Subcutaneous abdominal adipose tissue (tissue), 5 donors: ENCODE measurements around the gene CNFN.

Experiments
- H3K27ac ChIP-seq: one replicate; pipeline ENCODE4 v1.7.0; 2013; ENCODE audit warnings: low read depth, mild to moderate bottlenecking, inconsistent platforms, low read length, moderate library complexity
- H3K27me3 ChIP-seq, 5 donors: one replicate each; pipeline ENCODE4 v1.7.0; 2013; ENCODE audit warnings: low read length in 5 of 5, inconsistent platforms in 1 of 5; ENCODE audit not compliant: control insufficient read depth in 5 of 5, insufficient read depth in 4 of 5
- H3K36me3 ChIP-seq, 5 donors: one replicate each; pipeline ENCODE4 v1.7.0; 2013; ENCODE audit warnings: low read length in 5 of 5; ENCODE audit not compliant: control insufficient read depth in 5 of 5, insufficient read depth in 5 of 5
- H3K4me1 ChIP-seq, 5 donors: one replicate each; pipeline ENCODE4 v1.7.0; 2013; ENCODE audit warnings: low read length in 5 of 5, mild to moderate bottlenecking in 3 of 5, moderate library complexity in 1 of 5; ENCODE audit not compliant: control insufficient read depth in 5 of 5, insufficient read depth in 5 of 5
- H3K4me3 ChIP-seq, 5 donors: one replicate each; pipeline ENCODE4 v1.7.0; 2013; ENCODE audit warnings: low read length in 5 of 5, low read depth in 1 of 5
- H3K9ac ChIP-seq, 5 donors: one replicate each; pipeline ENCODE4 v1.7.0; 2013; ENCODE audit warnings: low read length in 5 of 5, mild to moderate bottlenecking in 4 of 5, moderate library complexity in 3 of 5
- H3K9me3 ChIP-seq, 5 donors: one replicate each; pipeline ENCODE4 v1.7.0; 2013; ENCODE audit warnings: low read length in 5 of 5; ENCODE audit not compliant: control insufficient read depth in 5 of 5
- donor health status: healthy.
- donor health status: healthy.
- donor health status: healthy.
- donor health status: healthy.
- donor health status: healthy.

The CNFN gene

GRCh38 chr19:42423462-42424344, 33.6 kb upstream of the CNFN start:
- Histone ChIP-seq H3K9ac (peak overlapping the region; percentile 84 to 94 (median 87)), H3K4me1 (peaks cover 15 to 80% (median 69%) of the 10 kb centered on the region in 5 donors), H3K27ac (peak overlapping the region; percentile 100), H3K36me3 (no peaks in the 10 kb centered on the region), H3K9me3 (no peaks in the 10 kb centered on the region), H3K4me3 (peak overlapping the region; percentile 29 to 88 (median 73)), H3K27me3 (peaks cover 0 to 3% (median 0%) of the 10 kb centered on the region in 5 donors)

GRCh38 chr19:42422901-42423461, 32.9 kb upstream of the CNFN start:
- Histone ChIP-seq H3K27ac (peak overlapping the region; percentile 100), H3K4me1 (peaks cover 15 to 81% (median 69%) of the 10 kb centered on the region in 5 donors), H3K4me3 (peak overlapping the region; percentile 73 to 89 (median 84)), H3K36me3 (no peaks in the 10 kb centered on the region), H3K9ac (peak overlapping the region; percentile 84 to 98 (median 87)), H3K27me3 (peaks cover 0 to 3% (median 0%) of the 10 kb centered on the region in 5 donors), H3K9me3 (no peaks in the 10 kb centered on the region)

- Histone ChIP-seq H3K4me1 (peaks cover 15 to 79% (median 65%) of the 10 kb centered on the region in 5 donors), H3K36me3 (no peaks in the 10 kb centered on the region), H3K4me3 (peak overlapping the region; percentile 73 to 89 (median 84)), H3K9me3 (no peaks in the 10 kb centered on the region), H3K27ac (peak overlapping the region; percentile 100), H3K27me3 (peaks cover 0 to 3% (median 0%) of the 10 kb centered on the region in 5 donors), H3K9ac (peak overlapping the region; percentile 84 to 98 (median 87))
Measured at GRCh38 chr19:42422092-42422900, 32.2 kb upstream of the CNFN start.

GRCh38 chr19:42421591-42422031, 31.5 kb upstream of the CNFN start:
- Histone ChIP-seq H3K9ac (peak overlapping the region; percentile 84 to 98 (median 87)), H3K36me3 (no peaks in the 10 kb centered on the region), H3K27ac (peak overlapping the region; percentile 100), H3K27me3 (peaks cover 0 to 3% (median 0%) of the 10 kb centered on the region in 5 donors), H3K4me1 (peaks cover 15 to 75% (median 61%) of the 10 kb centered on the region in 5 donors), H3K4me3 (peak overlapping the region; percentile 23 to 89 (median 84)), H3K9me3 (no peaks in the 10 kb centered on the region)

- Histone ChIP-seq H3K9me3 (no peaks in the 10 kb centered on the region), H3K27me3 (peaks cover 0 to 3% (median 0%) of the 10 kb centered on the region in 5 donors), H3K36me3 (no peaks in the 10 kb centered on the region), H3K4me3 (peak overlapping the region; percentile 23 to 88 (median 67)), H3K27ac (peak overlapping the region; percentile 100), H3K4me1 (peaks cover 15 to 73% (median 58%) of the 10 kb centered on the region in 5 donors), H3K9ac (peak overlapping the region; percentile 64 to 89 (median 69))
Measured at GRCh38 chr19:42421101-42421500, 31.0 kb upstream of the CNFN start.

- Histone ChIP-seq H3K9ac (peak overlapping the region; percentile 64 to 78 (median 69)), H3K36me3 (no peaks in the 10 kb centered on the region), H3K4me1 (peaks cover 15 to 73% (median 57%) of the 10 kb centered on the region in 5 donors), H3K27ac (peak overlapping the region; percentile 100), H3K9me3 (no peaks in the 10 kb centered on the region), H3K27me3 (peaks cover 0 to 3% (median 0%) of the 10 kb centered on the region in 5 donors), H3K4me3 (peak overlapping the region; percentile 55 to 88 (median 67))
Measured at GRCh38 chr19:42420055-42420544, 30.0 kb upstream of the CNFN start.

GRCh38 chr19:42419309-42419708, 29.2 kb upstream of the CNFN start:
- H3K4me3 ChIP-seq = peak overlapping the region; percentile 39 to 88 (median 67)
- peak overlapping the region; percentile 100 for H3K27ac ChIP-seq
- no peaks in the 10 kb centered on the region for H3K9me3 ChIP-seq
- H3K27me3 ChIP-seq = peaks cover 0 to 3% (median 0%) of the 10 kb centered on the region in 5 donors
- peaks cover 0 to 4% (median 2%) of the 10 kb centered on the region in 5 donors for H3K36me3 ChIP-seq
- H3K9ac ChIP-seq = peak overlapping the region in 2 of 5 donors; percentile 69 to 78
- H3K4me1 ChIP-seq = peaks cover 15 to 70% (median 57%) of the 10 kb centered on the region in 5 donors

- peak overlapping the region; percentile 57 to 96 (median 81) for H3K9ac ChIP-seq
- peak overlapping the region in 4 of 5 donors; percentile 29 to 80 (median 74) for H3K4me3 ChIP-seq
- peaks cover 0 to 40% (median 35%) of the 10 kb centered on the region in 5 donors for H3K36me3 ChIP-seq
- no peaks in the 10 kb centered on the region for H3K27me3 ChIP-seq
- H3K4me1 ChIP-seq = peaks cover 8 to 73% (median 57%) of the 10 kb centered on the region in 5 donors
- peak overlapping the region; percentile 100 for H3K27ac ChIP-seq
- no peaks in the 10 kb centered on the region for H3K9me3 ChIP-seq
Measured at GRCh38 chr19:42412661-42413076, 22.6 kb upstream of the CNFN start.

- peak overlapping the region; percentile 100 for H3K27ac ChIP-seq
- H3K27me3 ChIP-seq = no peaks in the 10 kb centered on the region
- peaks cover 0 to 44% (median 39%) of the 10 kb centered on the region in 5 donors for H3K36me3 ChIP-seq
- peak overlapping the region; percentile 68 to 96 (median 81) for H3K9ac ChIP-seq
- H3K4me3 ChIP-seq = peak overlapping the region; percentile 68 to 94 (median 79)
- no peaks in the 10 kb centered on the region for H3K9me3 ChIP-seq
- H3K4me1 ChIP-seq = peaks cover 8 to 78% (median 62%) of the 10 kb centered on the region in 5 donors
Measured at GRCh38 chr19:42412227-42412626, 22.1 kb upstream of the CNFN start.
